HTR-8/SVneo (cell line): Measurements from ENCODE around the gene TMEM72.

Source experiments
- DNase-seq: peaks from one replicate; pipeline ENCODE4 v3.0.0; 2011; ENCODE audit warnings: low spot score, mixed read lengths; ENCODE audit not compliant: insufficient read length
- FAIRE-seq: peaks from 2 replicates; lab custom pipeline; 2011; peaks lifted over from hg19 to GRCh38; lab: Jason Lieb, UNC

TMEM72 gene

DNA sequence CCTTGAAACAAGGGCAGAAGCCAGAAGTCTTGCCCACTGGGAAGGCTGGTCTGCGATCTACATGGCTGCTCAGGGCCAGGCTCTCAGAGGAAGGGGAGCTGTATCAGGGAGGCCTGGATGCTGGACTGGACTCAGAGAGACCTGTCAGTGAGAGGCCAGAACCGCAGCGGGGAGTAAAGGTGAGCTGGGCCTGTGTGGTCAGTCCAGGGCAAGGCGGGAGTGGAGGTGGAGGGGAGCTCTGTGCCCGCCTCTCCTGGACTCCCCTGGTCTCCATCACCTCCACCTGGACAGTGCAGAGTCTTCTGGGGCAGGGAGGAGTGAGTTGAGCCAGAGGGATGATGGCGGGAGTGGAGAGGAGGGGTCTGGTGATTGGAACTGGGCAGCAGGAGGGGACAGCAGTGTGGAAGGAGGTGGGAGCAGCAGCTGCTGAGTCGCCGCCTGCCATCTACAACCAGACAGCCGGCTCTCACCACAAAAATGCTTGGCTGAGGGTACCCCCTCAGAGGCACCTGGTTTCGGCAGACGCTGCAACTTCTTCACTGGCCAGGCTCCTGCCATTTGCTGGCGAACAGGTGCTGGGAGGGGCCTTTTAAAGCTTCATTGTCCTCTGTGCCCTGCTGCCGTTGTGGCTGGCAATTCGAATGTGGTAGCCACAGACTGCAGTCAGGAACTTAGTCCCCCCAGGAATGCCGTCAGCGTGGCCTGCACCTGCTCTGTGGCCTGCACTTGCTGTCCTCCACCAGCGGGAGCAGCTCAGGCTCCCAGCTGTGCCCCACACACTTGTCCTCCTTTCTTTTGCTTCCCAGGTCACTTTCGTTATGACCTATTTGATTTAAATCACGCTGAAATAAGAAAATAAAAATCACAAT, 52.0 kb downstream of the TMEM72 start:
- FAIRE-seq = no peak
- no peak for DNase-seq

- DNase-seq (no peak), FAIRE-seq (no peak)
Measured at GRCh38 chr10:44963772-44964633, 52.9 kb downstream of the TMEM72 start.

DNA sequence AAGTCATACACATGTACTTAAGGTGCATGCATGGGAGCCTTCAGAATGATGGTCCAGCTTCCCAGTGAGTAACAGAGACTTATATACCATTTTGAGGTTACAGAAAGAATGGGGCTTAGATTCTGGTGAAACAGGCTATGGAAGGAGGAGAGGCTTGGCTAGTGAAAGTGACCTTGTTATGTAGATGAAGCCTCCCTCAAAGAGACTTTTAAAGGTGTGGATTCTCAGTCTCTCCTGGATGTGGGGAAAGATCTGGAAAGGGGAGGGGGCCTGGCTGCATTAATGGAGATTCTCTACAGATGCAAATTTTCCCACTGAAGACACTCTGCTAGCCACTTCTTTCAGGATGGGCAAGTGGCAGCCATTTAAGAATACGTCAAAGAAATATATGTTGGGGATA, 54.0 kb downstream of the TMEM72 start:
- FAIRE-seq = no peak
- DNase-seq = no peak

DNA sequence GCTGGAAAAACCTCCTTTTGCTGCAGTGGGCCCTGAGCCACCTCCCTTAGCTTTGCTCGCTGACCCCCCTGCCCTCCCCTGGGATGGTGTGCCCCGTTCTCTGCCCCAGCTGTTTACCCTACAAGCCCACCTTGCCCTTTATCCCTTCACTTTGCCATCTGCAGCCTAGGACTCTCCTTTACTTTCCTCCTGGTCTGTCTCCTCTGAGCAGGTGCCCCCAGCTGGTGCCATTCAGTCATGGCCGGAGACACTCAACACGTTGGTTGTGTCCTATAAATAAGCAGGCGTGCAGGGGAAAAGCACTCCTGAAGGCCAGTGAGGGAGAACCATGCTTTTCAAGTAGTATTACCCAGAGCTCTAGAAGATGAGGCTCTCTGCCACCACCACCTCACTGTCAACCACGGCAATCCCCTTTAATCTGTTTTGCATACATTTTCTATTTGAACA, 54.5 kb downstream of the TMEM72 start:
- no peak for DNase-seq

DNA sequence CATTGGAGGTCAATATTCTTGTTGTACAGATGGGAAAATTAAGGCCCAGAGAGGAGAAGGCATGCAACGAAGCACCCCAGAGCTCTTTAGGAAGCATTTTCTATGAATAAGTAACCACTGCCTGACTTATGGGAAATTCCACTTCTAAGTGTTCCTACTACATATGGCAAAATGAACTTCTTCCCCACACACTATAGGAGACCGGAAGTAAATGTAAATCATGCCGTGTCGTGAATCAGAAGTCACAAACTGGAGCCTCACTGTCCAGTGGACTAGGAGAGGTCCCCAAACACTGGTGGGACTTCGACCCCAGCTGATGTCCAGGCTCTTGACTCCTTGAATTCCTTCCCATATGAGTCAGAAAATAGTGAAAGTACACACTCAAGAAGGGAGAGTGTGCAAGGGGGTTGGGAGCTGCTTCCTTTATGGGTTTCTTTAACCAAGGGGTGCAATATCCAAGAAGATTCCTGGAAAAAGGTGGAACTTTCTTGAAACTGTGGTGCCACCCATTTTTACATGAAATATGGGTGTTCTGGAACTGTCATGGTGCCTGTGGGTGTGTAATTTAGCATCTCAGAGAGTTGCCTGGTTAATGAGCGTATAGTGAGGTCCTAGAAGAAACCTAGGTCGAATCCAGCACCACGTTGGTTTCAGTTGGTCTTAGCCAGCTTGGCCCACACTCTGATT, 55.1 kb downstream of the TMEM72 start:
- FAIRE-seq (no peak), DNase-seq (no peak)

More for the DNA sequence above, 54.5 kb downstream of the TMEM72 start:
- no peak for FAIRE-seq

- FAIRE-seq (peak; percentile 31), DNase-seq (no peak)
Measured at GRCh38 chr10:44966816-44967509, 55.8 kb downstream of the TMEM72 start.

DNA sequence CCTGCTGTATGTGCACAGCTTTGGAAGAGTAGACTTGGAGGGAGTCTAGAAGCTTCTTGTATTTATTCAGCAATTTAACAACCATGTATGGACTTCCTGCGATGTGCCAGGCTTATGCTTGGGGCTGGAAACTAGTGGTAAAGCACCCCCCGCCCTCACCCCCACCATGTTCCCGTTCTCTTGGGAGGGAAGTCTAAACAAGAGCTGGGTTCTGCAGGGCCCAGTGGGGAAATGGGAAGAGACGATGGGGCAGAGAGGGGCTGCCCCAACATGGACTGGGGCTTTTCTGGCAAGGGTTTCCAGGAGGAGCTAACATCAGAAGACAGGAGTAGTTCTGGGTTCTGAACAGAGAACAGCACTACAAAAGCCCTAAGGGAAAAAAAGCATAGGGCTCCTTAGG, 56.5 kb downstream of the TMEM72 start:
- DNase-seq (no peak), FAIRE-seq (no peak)

GRCh38 chr10:44968091-44968490, 57.0 kb downstream of the TMEM72 start:
- DNase-seq (no peak), FAIRE-seq (no peak)

GRCh38 chr10:44968500-44969400, 57.6 kb downstream of the TMEM72 start:
- DNase-seq = no peak
- FAIRE-seq = peak; percentile 80

DNA sequence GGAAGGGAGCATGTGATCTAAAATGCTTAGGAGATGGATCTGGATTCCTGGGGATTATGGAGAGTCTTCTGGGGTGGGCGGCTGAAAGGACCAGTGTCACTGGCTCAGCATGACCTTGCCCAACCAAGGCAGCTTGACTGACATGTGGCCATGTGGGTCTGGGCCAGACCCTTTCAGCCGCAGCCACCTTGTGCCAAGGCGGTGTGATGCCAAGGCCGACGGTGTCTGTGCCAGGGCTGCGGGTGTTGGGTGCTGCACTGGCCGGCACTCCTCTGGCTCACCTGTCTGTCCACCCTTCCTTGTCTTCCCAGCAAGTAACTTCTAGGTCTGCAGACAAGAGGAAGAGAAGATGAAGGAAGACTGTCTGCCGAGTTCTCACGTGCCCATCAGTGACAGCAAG, 58.7 kb downstream of the TMEM72 start:
- DNase-seq (no peak), FAIRE-seq (no peak)

DNA sequence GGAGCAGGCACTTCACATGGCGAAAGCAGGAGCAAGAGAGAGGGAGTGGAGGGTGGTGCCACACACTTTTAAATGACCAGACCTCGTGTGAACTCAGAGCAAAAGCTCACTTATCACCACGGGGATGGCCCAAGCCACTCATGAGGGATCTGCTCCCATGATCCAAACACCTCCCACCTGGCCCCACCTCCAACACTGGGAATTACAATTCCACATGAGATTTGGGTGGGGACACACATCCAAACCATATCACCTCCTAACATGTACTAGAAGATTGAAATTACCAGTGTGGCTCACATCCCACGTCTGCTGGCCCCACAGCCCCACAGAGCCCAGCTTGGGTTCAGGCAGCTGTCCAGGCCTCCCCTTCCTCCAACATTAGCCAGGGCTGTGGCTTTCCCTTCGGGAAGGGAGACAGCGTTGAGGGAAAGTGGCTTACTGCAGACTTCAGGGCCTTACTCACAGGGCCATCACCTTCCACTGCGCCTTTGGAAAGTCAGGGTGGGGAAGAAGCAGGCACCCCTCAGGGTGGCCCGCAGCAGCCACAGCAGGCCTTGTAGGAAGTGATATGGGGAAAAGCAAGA, 59.8 kb downstream of the TMEM72 start:
- no peak for FAIRE-seq
- DNase-seq = no peak

GRCh38 chr10:44971434-44971833, 60.3 kb downstream of the TMEM72 start:
- DNase-seq (no peak), FAIRE-seq (no peak)

DNA sequence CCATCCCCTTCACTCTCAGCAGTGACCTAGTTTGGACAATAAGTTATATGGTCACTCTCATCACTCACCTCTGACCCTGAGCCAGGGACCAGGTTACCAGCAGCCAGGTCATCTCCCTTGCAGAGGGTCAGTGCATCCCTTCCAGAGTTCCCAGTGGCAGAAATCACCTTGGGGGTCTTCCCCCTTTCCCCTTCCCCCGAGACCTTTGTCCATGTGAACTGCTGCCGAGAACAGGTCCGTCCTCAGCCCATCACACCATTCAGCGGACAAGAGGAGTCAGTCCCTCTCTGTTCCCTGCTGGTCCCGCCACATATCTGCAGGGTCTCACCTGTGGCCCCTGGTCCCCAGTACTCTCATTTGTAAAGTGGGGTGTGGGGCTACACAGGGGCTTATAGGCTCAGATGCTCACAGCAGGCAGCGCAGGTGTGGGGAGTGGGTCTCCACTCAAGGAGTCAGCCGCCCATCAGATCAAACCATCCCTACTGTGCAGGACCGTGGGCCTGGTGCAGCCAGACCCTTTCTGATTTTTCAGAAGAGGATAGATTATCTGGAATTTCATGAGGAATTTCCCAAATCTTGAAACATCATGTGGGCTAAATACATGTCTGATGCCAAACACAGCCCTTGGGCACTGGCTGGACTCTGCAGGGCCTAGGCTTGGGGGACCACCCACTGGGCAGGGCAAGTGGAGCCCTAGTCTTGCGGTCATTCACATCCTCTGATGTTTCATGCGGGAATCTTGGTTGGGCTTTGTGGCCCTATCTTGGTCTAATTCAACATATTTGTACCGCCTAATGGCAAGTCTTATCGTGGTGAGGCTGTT, 61.0 kb downstream of the TMEM72 start:
- FAIRE-seq (no peak), DNase-seq (no peak)

- DNase-seq = no peak
- no peak for FAIRE-seq
Measured at GRCh38 chr10:44972874-44973306, 61.8 kb downstream of the TMEM72 start.

DNA sequence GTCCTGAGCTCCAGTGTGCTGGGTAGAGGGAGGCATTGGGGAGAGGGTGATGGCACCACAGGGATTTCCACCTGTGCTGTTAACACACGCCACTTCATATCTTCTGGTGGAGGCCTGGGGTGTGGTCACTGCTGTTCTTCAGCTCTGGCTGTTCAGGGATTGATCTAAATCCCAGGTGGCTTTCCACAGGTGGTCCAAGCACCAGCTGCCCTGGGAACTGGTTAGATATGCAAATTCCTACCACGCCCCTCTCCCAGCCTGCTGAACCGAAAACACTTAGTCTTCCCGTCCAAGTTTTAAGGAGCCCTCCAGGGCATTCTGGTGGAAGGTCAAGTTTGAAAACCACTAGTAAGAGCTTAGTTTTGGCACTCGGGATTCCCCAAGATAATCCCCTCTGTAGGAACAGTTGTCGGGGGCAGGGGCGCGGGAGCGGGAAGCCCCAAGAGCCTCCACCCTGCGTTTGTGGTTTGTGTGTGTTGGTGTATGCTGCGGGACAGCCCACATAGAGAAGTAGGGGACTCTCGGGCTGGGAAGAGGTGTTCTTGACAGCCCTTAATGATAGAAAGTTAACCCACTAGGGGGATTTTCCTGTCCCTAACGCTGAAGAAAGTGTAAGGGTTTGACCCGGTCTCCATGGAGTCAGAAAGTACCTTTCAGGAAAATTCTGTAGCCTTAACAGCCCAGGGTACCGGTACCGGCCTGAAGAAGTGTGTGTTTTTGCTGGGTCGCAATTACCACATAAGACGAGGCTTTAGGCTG, 62.4 kb downstream of the TMEM72 start:
- no peak for FAIRE-seq

GRCh38 chr10:44974082-44974627, 63.0 kb downstream of the TMEM72 start:
- no peak for FAIRE-seq

More for the DNA sequence above, 62.4 kb downstream of the TMEM72 start:
- DNase-seq = no peak

More at GRCh38 chr10:44974082-44974627, 63.0 kb downstream of the TMEM72 start:
- DNase-seq = no peak
